ENCODE measurements around the gene LETM1.

Gene LETM1

DNA sequence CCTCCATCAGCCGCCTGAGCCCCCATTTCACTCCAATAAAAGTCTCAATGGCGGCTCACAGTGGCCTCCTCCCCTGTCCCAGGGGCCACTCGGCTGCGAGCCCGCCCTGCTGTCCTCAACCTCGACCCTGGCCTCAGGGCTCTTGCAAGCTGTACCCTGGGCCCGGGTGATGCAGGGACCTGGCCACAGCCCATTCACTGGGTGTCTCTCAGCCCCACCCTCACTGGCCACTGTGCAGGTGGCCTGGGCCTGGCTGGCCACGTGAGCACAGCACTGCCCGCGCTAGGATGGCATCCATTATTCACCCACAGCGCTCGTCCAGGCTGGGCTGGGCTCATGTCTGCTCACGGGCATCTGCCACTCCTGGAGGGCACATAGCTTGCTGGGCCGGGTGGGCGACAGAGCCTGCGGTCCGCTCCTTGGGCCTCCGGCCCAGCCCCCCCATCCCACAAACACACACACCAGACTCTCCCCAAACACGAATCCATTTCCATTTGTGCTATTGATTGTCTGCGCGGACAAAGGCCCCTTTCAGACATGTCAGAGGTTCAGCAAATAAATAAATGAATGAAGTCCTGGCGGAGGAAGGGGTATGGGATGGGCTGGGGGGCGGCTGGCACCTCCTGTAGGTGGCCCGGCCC is 79.3 kb downstream of the LETM1 start:
- TF ChIP-seq CTCF (IDR thresholded peaks at IDR 0.05; ENCODE audit: borderline replicate concordance, insufficient read depth, low read depth, low read length), result no peak
- no peak overlapping the region for H3K4me3 ChIP-seq (ENCODE audit: low read depth, low read length)

DNA sequence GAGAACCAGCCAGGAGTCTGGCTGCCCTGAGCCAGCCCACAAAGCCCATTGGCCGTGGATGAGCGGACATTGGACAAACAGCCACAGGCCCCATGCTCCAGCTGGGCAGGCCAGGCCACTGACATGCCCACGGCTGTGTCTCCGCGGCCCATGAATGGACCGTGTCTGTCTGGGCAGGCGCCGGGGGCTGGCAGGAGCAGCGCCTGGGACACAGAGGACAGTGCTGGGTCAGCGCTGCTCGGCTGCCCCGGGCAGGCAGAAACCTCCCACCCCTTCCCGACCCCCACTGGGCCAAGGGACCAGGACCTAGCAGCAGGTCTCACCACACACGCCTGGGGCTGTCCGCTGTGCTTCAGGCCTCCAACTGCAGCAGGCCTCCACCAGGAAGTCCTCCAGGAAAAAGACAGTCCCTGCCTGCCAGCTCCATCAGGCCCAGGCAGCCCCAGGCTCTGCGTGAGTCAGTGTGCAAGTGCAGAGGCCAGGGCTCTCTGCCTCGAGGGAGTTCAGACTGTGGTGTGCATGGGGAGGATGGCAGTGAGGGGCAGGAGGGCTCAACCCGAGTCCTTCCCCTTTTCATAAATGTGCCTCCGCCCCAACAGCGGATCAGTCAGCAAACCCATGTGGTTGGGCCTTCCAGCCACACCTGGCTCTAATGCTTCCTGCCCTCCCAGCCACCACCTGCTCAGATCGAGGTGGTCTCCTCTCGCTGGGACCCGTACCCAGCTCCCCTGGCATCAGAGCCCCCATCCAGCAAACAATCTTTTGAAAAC is 80.0 kb downstream of the LETM1 start:
- TF ChIP-seq CTCF (IDR thresholded peaks at IDR 0.05; ENCODE audit: borderline replicate concordance, insufficient read depth, low read depth, low read length), result no peak

GRCh38 chr4:1773754-1774153 is 82.2 kb downstream of the LETM1 start:
- no peak overlapping the region for H3K4me3 ChIP-seq (ENCODE audit: low read depth, low read length)
- no peak for TF ChIP-seq CTCF (IDR thresholded peaks at IDR 0.05; ENCODE audit: borderline replicate concordance, insufficient read depth, low read depth, low read length)

More for the DNA sequence above, 80.0 kb downstream of the LETM1 start:
- no peak overlapping the region for H3K4me3 ChIP-seq (ENCODE audit: low read depth, low read length)

DNA sequence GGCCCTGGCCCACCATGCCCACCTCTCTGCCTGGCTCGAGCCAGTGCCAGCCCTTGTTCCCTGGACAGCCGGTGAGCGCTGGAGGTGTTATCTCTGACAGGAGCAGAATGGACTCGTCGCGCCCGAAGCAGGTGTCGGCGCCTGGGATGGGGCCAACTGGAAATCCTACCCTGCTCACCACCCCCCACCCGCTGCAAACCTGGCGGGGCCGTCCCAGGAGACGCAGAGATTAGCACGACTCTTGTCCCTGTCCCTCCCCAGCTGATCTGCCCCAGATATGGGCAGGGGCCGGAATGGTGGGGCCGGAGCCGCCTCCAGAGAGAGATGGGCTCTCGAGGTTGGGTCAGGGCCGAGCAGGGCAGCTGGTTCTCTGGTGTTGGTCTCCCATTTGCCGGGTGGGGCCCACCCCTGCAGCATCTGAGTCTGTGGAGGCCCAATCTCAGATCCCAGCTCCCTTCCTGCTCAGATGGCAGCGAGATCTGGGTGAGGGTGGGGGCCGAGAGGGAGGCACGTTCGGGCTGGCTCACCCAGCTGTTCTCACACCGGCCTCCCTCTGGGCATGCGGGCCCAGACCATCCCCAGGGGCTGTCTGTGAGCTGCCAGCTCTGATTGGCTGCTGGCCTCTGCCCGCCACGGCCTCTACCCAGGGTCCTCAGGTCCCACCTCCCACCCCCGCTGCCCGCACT is 83.0 kb downstream of the LETM1 start:
- TF ChIP-seq CTCF (IDR thresholded peaks at IDR 0.05; ENCODE audit: borderline replicate concordance, insufficient read depth, low read depth, low read length), result no peak
- no peak overlapping the region for H3K4me3 ChIP-seq (ENCODE audit: low read depth, low read length)

DNA sequence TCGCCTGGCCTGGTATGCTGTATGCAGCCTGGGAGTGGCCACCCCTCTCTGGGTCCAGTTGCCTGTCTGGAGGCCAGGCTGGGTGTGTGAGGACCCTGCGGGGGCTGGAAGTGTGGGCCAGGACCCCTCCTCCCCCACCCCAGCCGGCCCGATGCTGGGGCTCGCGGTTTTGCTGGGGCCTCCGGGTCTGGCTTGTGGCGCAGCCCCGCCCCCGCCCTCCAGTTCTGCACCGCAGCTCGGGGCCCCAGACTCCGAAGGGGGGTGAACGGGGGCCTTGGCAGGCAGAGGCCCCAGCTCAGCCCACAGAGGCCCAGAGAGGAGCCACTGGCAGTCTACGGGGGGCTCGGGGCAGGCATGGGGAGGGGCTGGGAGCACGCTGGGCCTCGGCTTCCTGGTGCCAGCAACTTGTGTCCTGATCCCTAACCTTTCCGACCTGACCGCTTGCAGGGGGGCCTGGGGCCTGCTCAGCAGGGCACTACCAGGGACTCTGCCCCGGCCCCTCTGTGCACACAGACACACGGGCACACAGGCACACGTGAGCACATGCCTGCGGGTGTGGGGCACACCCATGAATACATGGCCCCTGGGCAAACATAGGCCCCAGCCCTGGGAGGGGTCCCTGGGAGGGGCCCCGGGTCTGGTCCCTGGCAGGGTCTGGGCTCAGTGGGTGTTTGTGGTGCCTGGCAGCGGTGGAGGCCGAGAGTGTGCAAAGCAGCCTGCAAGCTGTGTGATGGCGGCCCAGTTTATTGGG is 84.2 kb downstream of the LETM1 start:
- H3K4me3 ChIP-seq (ENCODE audit: low read depth, low read length), result no peak overlapping the region
- TF ChIP-seq CTCF (IDR thresholded peaks at IDR 0.05; ENCODE audit: borderline replicate concordance, insufficient read depth, low read depth, low read length), result no peak

DNA sequence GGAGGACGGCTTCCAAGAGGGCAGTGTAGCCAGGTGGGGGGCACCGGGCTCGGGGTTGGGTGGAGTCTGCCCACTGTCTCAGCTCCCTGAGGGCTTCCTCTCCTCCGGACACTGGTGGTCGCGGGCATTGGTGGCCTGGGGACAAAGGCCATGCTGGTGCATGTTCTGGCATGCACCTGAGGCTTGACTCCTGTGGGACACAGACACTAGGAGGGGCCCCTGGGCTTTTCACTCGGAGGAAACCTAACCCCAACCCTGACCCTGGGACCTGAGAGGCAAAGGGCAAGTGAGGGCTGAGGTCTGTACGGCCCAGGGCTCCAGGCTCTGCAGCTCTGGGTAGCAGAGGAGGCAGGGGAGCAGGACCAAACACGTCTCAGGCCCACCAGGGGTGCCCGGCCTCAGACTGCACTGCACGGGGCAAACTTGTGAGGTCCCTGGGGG is 85.1 kb downstream of the LETM1 start:
- H3K4me3 ChIP-seq (ENCODE audit: low read depth, low read length), result no peak overlapping the region

More for the DNA sequence above, 85.1 kb downstream of the LETM1 start:
- TF ChIP-seq CTCF (IDR thresholded peaks at IDR 0.05; ENCODE audit: borderline replicate concordance, insufficient read depth, low read depth, low read length), result no peak
